ENCODE results near the gene SPINK4.

The SPINK4 gene

DNA sequence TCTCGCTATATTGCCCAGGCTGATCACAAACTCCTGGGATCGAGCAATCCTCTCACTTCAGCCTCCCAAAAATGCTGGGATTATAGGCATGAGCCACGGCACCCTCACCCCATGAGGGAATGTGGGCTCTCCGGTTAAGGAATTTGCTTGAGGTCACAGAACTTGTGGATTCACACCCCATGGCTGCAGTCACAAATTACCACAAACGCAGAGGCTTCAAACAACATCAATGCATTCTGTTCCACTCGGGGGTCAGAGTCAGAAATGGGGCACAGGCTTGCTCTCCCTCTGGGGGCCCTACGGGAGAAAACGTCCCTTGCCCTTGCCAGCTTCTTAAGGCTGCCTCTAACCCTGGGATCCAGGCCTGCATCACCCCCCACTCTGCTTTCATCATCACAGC lies 12.2 kb upstream of the SPINK4 start:
- TF ChIP-seq, protein P1, sequence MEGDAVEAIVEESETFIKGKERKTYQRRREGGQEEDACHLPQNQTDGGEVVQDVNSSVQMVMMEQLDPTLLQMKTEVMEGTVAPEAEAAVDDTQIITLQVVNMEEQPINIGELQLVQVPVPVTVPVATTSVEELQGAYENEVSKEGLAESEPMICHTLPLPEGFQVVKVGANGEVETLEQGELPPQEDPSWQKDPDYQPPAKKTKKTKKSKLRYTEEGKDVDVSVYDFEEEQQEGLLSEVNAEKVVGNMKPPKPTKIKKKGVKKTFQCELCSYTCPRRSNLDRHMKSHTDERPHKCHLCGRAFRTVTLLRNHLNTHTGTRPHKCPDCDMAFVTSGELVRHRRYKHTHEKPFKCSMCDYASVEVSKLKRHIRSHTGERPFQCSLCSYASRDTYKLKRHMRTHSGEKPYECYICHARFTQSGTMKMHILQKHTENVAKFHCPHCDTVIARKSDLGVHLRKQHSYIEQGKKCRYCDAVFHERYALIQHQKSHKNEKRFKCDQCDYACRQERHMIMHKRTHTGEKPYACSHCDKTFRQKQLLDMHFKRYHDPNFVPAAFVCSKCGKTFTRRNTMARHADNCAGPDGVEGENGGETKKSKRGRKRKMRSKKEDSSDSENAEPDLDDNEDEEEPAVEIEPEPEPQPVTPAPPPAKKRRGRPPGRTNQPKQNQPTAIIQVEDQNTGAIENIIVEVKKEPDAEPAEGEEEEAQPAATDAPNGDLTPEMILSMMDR (IDR thresholded peaks at IDR 0.05; ENCODE audit: control extremely low read depth, extremely low read depth, low read depth, missing control alignments), result no peak
- DNase-seq (ENCODE audit: extremely low spot score), result no peak
- ChIA-PET POLR2A (interaction anchor here (0.6 to 0.9 kb wide), 2 partner anchors 72 to 203 kb away, joined by 3 to 5 read pairs; partner anchors contain the start of gene DNAJA1), CTCF (interaction anchor here (1.0 to 3.0 kb wide), 7 partner anchors 9 to 151 kb away, joined by 3 to 75 read pairs (median 10); partner anchors contain the start of genes B4GALT1, SMU1 and SPINK4)

GRCh38 chr9:33228606-33229005 lies 11.4 kb upstream of the SPINK4 start:
- POLR2A ChIA-PET, result no interaction called here
- no peak for DNase-seq (ENCODE audit: extremely low spot score)
- TF ChIP-seq, protein P1 (IDR thresholded peaks at IDR 0.05; ENCODE audit: control extremely low read depth, extremely low read depth, low read depth, missing control alignments), result no peak
- CTCF ChIA-PET, result interaction anchor here (1.0 kb wide), 1 partner anchor 149 kb away, joined by 3 read pairs; no protein-coding TSS in a partner anchor

DNA sequence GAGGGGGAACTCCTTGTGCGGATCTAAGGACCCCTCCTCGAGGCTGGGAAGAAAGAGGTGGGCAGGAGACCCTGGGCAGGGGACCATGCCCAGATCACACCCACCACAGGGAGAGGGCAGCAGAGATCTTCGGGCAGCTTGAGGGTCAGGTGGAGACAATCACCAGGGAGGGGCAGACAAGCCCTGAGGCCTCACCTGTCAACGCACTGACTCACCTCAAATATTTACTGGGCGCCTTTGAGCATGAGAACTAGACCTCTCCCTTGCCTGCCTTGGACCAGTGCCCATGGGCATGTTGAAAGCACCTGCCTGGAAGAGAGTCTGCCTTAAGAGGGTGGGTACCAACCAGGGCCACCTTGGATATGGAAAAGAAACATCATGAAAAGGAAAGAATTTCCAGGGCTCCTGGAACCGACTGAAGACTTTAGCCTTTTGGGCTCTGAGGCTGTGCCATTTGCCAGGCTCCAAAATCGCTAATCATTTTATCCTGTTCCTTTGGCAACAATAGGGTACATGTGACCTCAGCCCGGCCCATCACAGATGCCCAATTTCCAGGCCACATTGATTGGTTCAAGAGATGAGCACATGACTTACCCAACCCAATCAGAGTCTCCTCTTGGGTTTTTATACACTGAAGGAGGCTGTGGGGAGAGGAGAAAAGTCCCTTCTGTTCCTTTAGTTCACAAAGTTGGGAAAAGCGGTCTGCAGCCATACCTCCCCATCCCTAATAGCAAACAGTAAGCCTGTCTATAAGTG lies 10.4 kb upstream of the SPINK4 start:
- TF ChIP-seq, protein P1 (IDR thresholded peaks at IDR 0.05; ENCODE audit: control extremely low read depth, extremely low read depth, low read depth, missing control alignments), result no peak
- ChIA-PET POLR2A (no interaction called here), CTCF (no interaction called here)
- DNase-seq (ENCODE audit: extremely low spot score), result no peak

DNA sequence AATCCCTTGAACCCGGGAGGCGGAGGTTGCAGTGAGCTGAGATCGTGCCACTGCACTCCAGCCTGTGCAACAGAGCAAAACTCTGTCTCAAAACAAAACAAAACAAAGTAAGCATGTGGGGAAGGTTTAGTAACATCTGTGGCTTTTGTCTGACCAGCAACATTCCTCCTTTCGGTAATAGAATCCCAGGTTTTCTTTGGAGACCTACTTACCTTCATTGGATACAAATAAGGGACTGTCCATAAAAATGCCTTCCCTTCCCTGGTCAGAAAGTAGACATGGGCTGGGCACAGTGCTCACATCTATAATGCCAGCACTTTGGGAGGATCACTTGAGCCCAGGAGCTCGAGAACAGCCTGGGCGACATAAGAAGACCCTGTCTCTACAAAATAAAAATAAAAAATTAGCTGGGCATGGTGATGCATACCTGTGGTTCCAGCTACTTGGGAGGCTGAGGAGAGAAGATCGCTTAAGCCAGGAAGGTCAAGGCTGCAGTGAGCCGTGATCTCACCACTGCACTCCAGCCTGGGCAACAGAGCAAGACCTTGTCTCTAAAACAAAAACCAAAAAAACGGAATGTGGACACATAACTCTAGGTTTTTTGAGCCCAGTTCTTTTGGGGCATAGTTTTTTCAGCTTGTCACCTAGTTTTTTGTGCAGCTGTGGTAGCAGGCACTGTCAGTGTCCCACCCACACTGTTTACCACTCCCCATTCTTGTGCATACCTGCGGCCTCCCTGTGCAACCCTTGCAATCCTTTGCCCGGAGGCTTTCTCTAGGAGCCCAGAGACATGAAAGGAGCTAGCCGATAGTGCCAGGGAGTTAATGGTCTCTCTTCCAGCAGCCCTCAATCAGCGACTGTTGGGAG lies 9.0 kb upstream of the SPINK4 start:
- DNase-seq (ENCODE audit: extremely low spot score), result no peak
- ChIA-PET POLR2A (interaction anchor here (0.6 kb wide), 1 partner anchor 203 kb away, joined by 4 read pairs; no protein-coding TSS in a partner anchor), CTCF (interaction anchor here (1.1 to 6.1 kb wide), 2 partner anchors 14 to 141 kb away, joined by 3 to 29 read pairs; no protein-coding TSS in a partner anchor)
- TF ChIP-seq, protein P1 (IDR thresholded peaks at IDR 0.05; ENCODE audit: control extremely low read depth, extremely low read depth, low read depth, missing control alignments), result no peak

DNA sequence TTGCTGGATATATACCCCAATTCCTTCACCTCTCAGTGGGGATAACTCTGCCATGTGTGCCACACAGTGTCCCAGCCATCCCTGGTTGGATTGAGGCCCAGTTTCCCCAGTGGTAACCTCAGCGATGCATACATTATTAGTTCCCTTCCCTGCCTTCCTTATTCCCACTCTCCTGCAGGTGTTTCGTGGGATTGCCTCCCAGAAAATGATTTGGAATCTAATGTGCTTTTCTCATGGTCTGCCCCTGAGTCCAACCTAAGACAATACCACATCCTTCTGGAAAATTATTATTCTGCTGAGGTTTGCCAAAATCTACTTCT lies 8.4 kb upstream of the SPINK4 start:
- TF ChIP-seq, protein P1 (IDR thresholded peaks at IDR 0.05; ENCODE audit: control extremely low read depth, extremely low read depth, low read depth, missing control alignments), result no peak
- POLR2A ChIA-PET, result interaction anchor here (0.6 kb wide), 1 partner anchor 204 kb away, joined by 4 read pairs; no protein-coding TSS in a partner anchor
- CTCF ChIA-PET, result interaction anchor here (1.1 to 6.1 kb wide), 3 partner anchors 13 to 141 kb away, joined by 3 to 29 read pairs (median 4); no protein-coding TSS in a partner anchor
- no peak for DNase-seq (ENCODE audit: extremely low spot score)

DNA sequence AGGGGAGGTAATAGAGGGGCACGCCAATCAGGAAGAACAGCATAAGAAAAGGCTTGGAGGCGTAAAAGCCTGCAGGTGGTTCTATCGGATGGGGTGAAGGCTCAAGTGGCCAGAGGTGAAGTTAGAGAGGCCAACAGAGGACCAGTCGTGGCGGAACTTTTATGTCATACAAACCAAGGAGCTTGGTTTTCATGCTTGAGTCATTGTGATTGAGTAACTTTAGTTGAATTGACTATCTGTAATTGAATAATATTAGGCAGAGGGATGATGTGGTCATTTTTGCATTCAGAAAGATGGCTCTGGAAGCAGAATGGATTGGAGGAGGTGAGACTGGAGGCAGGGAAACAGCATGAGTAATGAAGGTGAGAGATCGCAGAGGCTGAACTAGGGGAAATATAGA lies 7.2 kb upstream of the SPINK4 start:
- ChIA-PET POLR2A (interaction anchor here (1.0 kb wide), 1 partner anchor 16 kb away, joined by 3 read pairs; no protein-coding TSS in a partner anchor), CTCF (interaction anchor here (1.2 to 6.1 kb wide), 5 partner anchors 9 to 175 kb away, joined by 3 to 29 read pairs (median 4); no protein-coding TSS in a partner anchor)
- TF ChIP-seq, protein P1 (IDR thresholded peaks at IDR 0.05; ENCODE audit: control extremely low read depth, extremely low read depth, low read depth, missing control alignments), result no peak
- no peak for DNase-seq (ENCODE audit: extremely low spot score)

Data from GM10248 (cell line).